TTC549 (cell line): ENCODE data around the gene CLTB.
"Not testable (repeated sequence)": the region's sequence is repeated elsewhere in the genome, so short reads cannot be mapped to it uniquely, and the experiment has no call there.

Experiments used
- FAIRE-seq: peaks from 2 replicates; lab custom pipeline; 2012; peaks lifted over from hg19 to GRCh38; lab: Jason Lieb, UNC

The CLTB gene

GRCh38 chr5:176415952-176416924 is at the start of gene CLTB:
Gene CLTB, minus strand, starts transcription at chr5:176416539. Its CDS starts 176 bp downstream, at chr5:176416363.
- no peak for FAIRE-seq

- no peak for FAIRE-seq
Measured at GRCh38 chr5:176463113-176463764, 46.9 kb upstream of the CLTB start.

GRCh38 chr5:176461349-176461748 is 45.0 kb upstream of the CLTB start:
- no peak for FAIRE-seq

- no peak for FAIRE-seq
Measured at GRCh38 chr5:176458904-176459561, 42.7 kb upstream of the CLTB start.

- no peak for FAIRE-seq
Measured at GRCh38 chr5:176454724-176455394, 38.5 kb upstream of the CLTB start.

GRCh38 chr5:176450077-176450476 is 33.7 kb upstream of the CLTB start:
- FAIRE-seq = no peak

GRCh38 chr5:176447978-176448608 is 31.8 kb upstream of the CLTB start, which contains the start of gene FAF2:
Gene FAF2, plus strand, starts transcription at chr5:176448385. Its CDS starts 23 bp downstream, at chr5:176448408.
- FAIRE-seq = peak; percentile 88

- FAIRE-seq = no peak
Measured at GRCh38 chr5:176447591-176447977, 31.2 kb upstream of the CLTB start.

GRCh38 chr5:176446884-176447590 is 30.7 kb upstream of the CLTB start:
- FAIRE-seq = no peak

- no peak for FAIRE-seq
Measured at GRCh38 chr5:176446028-176446665, 29.8 kb upstream of the CLTB start.

GRCh38 chr5:176444742-176445141 is 28.4 kb upstream of the CLTB start:
- no peak for FAIRE-seq

- not testable (repeated sequence) for FAIRE-seq
Measured at GRCh38 chr5:176442911-176443310, 26.6 kb upstream of the CLTB start.

GRCh38 chr5:176441921-176442323 is 25.6 kb upstream of the CLTB start:
- no peak for FAIRE-seq

GRCh38 chr5:176440927-176441706 is 24.8 kb upstream of the CLTB start:
- no peak for FAIRE-seq

- no peak for FAIRE-seq
Measured at GRCh38 chr5:176438959-176439757, 22.8 kb upstream of the CLTB start.

- FAIRE-seq = no peak
Measured at GRCh38 chr5:176436656-176437055, 20.3 kb upstream of the CLTB start.

GRCh38 chr5:176432707-176433106 is 16.4 kb upstream of the CLTB start:
- no peak for FAIRE-seq

- FAIRE-seq = no peak
Measured at GRCh38 chr5:176429972-176430371, 13.6 kb upstream of the CLTB start.

GRCh38 chr5:176427971-176428370 is 11.6 kb upstream of the CLTB start:
- no peak for FAIRE-seq
